GM12891 (cell line): ENCODE data around the gene RSPH6A.

ENCODE experiments used
- POLR2A ChIP-seq: IDR thresholded peaks from 2 replicates; pipeline ENCODE4 v1.6.1; 2011; ENCODE audit warnings: low read depth, low read length, control low read depth
- POLR2AphosphoS5 ChIP-seq: IDR thresholded peaks from 2 replicates; pipeline ENCODE4 v1.6.1; 2011; ENCODE audit warnings: low read depth, low read length, control low read depth
- POU2F2 ChIP-seq: IDR thresholded peaks from 2 replicates; pipeline ENCODE4 v1.6.1; 2011; ENCODE audit warnings: low read depth, mild to moderate bottlenecking, control low read depth, low read length, moderate library complexity

DNA sequence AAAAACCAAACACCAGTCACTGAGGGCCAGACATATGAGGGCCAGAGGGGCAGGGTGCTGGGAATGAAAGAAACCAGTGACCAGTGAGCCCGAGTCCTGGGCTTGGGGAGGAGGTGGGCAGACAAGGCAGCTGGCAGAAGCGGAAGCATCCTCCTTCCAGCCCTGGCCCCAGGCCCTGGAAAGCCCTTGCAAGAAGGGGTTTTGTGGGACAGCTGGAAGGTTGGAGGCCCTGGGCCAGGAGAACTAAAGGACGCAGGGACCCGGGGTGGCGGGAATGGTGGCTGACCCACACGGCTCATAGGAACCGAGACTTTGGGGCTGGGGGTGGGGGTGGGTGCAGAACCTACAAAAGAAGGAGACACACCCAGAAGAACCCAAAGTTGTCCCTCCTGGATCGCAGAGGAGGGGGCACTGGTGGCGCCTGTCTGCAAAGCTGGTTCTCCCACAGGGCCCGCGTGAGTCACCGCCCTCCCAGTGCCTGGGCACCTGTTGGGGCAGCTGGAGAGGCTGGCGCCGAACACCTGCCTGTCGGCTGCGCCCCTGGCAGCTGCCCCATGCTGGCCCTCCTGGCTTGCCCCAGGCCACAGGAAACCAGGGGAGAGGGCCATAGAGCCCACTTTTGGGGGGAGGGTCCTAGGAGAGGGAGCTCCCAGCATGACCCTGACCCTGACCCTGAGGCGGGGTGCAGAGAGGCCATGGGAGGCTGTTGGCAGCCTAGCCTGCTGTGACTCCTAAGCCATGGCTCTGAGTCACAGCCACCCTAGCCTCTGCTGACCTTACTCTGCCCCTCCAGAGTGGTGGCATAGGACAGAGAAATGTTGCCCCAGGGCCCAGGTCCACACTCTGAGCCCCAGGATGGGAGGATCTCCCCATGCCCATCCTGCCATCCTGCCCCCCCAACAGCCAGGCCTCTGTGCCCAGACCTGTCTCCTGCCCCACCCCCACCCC, 33.6 kb downstream of the RSPH6A start:
- no peak for TF ChIP-seq POU2F2
- TF ChIP-seq POLR2AphosphoS5 = no peak; the same call in 1 of the 2 replicates
- no peak; the same call in 1 of the 2 replicates for TF ChIP-seq POLR2A
